GM21447 (cell line): ENCODE measurements around the gene SSUH2.
"Not testable (repeated sequence)": the region's sequence is repeated elsewhere in the genome, so short reads cannot be mapped to it uniquely, and the experiment has no call there.

Source experiments
- ATAC-seq: cut with Tn5 transposase; IDR thresholded peaks from one replicate; pipeline ENCODE4 v1.9.1; 2021; ENCODE audit not compliant: unreplicated experiment

The SSUH2 gene, protein sequence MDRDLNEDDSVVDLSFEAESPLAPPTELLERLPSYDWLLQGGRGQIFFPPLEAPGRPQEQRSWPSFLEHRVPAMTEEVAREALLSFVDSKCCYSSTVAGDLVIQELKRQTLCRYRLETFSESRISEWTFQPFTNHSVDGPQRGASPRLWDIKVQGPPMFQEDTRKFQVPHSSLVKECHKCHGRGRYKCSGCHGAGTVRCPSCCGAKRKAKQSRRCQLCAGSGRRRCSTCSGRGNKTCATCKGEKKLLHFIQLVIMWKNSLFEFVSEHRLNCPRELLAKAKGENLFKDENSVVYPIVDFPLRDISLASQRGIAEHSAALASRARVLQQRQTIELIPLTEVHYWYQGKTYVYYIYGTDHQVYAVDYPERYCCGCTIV

DNA sequence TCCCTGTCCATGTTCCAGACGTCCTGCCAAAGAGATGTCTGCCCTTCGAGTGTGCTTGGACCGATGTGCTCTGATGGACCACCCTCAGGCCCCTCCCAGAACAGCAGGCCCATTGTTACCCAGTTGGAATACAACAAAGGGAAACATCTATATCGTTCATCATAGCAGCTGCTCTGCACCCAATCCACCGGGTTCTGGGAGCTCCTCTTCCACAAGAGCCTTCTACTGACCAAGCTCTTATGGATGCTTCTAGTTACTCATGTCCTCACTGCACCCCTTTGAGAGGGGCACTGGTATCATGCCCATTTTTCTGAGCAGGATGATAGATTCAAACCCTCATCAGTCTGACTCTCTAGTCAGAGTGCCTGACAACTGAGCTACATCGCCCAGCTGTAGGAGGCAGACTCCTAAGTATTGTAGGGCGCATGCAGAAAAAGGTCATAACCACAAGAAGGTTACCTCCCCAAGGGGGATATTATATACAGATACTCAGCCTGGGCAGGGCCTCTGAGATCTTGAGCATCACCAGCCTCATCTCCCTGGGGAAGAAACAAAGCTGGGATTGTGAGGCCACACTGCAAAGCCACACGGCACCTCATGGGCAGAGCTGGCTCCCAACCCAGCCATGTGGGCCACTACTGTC is at the start of gene SSUH2:
Gene SSUH2, minus strand, starts transcription at position 51 of the 643 bp plus-strand sequence. Its CDS starts 40 bp downstream, at position 11.
- no peak for ATAC-seq

DNA sequence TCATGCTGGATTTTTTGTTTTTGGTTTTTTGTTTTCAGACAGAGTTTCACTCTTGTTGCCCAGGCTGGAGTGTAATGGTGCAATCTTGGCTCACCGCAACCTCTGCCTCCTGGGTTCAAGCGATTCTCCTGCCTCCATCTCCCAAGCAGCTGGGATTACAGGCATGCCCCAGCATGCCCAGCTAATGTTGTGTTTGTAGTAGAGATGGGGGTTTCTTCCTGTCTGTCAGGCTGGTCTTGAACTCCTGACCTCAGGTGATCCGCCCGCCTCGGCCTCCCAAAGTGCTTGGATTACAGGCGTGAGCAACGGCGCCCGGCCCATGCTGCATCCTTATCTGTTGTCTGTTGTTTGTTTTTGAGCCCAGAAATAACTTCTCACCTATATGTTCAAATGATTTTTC is 46.7 kb upstream of the SSUH2 start:
- not testable (repeated sequence) for ATAC-seq

DNA sequence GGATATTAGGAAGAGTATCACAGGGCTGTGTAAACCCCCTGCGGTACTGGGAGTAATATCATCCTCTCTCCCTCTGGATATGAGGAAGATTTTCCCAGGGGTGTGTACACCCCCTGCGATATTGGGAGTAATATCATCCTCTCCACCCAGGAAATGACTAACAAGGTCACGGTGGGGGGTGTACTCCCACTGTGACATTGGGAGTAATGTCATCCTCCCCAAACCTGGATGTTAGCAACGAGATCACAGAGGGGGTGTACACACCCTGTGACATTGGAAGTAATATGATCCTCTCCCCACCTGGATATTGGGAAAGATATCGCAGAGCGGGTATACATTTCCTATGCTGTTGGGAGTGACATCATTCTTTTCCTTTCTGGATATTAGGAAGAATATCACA is 40.4 kb upstream of the SSUH2 start:
- not testable (repeated sequence) for ATAC-seq

DNA sequence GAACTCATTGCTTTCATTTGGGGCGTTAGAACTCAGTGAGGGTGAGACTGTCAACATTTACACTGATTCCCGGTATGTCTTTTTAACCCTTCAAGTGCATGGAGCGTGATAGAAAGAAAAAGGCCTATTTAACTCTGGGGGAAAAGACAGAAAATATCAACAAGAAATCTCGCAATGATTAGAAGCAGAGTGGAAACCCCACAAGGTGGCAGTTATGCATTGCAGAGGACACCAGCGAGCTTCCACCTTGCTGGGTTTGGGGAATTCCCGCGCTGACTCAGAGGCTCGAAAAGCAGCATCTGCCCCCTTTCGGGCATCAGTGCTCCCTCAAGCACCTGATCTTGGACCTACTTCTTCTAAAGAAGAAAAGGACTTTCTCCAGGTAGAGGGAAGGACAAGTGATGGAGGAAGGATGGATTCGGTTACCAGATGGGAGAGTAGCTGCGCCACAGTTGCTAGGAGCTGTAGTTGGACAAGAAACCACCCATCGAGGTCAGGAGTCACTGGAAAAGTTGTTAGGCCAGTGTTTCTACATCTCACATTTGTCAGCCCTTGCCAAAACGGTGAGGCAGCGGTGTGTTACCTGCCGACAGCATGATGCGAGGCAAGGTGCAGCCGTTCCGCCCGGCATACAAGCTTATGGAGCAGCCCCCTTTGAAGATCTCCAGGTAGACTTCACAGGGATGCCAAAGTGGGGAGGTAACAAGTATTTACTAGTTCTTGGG is 38.4 kb upstream of the SSUH2 start:
- ATAC-seq: not testable (repeated sequence)

DNA sequence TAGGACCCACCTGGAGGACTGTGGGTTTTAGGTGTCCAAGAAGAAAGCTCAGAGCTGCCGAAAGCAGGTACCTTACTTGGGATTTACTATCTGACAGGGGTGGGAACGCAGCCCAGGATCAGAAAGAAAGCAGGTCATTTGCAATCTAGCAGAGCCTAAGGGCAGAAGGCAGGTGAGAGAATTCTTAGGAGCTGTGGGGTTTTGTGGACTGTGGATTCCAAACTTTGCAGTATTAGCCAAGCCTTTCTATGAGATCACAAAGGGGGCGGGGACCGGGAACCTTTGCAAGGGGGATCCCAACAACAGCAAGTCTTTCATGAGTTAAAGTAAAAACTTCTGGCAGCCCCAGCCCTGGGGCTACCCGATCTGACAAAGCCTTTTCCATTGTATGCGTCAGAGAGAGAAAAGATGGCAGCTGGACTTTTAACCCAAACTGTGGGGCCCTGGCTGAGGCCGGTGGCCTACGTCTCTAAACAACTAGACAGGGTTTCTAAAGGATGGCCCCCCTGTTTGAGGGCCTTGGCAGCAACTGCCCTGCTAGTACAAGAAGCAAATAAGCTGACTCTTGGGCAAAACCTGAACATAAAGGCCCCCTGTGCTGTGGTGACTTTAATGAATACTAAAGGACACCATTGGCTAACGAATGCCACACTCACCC is 37.4 kb upstream of the SSUH2 start:
- ATAC-seq: not testable (repeated sequence)

DNA sequence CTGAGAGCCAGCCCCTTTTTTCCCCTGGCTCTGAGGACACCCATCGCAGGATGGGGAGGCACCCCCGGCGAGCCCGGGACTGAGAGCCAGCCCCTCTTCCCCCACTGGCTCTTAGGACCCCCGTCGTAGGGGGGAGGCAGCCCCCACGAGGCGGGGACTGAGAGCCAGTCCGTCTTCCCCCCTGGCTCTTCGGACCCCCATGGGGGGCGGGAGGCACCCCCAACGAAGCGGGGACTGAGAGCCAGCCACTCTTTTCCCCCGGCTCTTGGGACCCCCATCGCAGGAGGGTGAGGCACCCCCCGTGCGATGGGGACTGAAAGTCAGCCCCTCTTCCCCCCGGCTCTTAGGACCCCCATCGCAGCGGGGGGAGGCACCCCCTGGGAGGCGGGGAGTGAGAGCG is 36.8 kb upstream of the SSUH2 start:
- no peak for ATAC-seq

DNA sequence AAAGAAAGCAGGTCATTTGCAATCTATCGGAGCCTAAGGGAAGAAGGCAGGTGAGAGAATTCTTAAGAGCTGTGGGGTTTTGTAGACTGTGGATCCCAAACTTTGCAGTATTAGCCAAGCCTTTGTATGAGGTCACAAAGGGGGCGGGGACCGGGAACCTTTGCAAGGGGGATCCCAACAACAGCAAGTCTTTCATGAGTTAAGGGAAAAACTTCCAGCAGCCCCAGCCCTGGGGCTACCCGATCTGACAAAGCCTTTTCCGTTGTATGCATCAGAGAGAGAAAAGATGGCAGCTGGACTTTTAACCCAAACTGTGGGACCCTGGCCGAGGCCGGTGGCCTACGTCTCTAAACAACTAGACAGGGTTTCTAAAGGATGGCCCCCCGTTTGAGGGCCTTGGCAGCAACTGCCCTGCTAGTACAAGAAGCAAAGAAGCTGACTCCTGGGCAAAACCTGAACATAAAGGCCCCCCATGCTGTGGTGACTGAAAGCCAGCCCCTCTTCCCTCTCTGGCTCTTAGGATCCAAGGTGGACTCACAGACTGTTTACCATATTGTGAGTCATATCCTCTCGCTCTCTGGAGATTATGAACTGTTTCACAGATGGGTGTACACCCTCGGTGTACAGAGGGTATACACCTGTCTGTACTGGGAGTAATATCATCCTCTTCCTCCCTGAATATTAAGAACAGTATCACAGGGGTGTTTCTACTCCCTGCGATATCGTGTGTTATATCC is 35.4 kb upstream of the SSUH2 start:
- ATAC-seq: not testable (repeated sequence)

DNA sequence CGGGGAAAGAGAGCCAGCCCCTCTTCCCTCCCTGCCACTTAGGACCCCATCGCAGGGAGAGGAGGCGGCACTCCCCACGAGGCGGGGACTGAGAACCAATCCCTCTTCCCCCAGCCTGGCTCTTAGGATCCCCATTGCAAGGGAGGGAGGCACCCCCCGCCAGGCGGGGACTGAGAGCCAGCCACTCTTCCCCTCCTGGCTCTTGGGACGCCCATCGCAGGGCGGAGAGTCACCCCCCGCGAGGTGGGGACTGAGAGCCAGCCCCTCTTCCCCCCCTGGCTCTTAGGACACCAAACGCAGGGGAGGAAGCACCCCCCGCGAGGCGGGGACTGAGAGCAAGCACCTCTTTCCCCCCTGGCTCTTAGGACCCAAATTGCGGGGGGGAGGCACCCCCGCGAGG is 34.2 kb upstream of the SSUH2 start:
- no peak for ATAC-seq

DNA sequence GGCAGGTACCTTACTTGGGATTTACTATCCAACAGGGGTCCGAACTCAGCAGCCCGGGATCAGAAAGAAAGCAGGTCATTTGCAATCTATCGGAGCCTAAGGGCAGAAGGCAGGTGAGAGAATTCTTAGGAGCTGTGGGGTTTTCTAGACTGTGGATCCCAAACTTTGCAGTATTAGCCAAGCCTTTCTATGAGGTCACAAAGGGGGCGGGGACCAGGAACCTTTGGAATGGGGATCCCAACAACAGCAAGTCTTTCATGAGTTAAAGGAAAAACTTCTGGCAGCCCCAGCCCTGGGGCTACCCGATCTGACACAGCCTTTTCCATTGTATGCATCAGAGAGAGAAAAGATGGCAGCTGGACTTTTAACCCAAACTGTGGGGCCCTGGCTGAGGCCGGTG is 32.7 kb upstream of the SSUH2 start:
- ATAC-seq: not testable (repeated sequence)

DNA sequence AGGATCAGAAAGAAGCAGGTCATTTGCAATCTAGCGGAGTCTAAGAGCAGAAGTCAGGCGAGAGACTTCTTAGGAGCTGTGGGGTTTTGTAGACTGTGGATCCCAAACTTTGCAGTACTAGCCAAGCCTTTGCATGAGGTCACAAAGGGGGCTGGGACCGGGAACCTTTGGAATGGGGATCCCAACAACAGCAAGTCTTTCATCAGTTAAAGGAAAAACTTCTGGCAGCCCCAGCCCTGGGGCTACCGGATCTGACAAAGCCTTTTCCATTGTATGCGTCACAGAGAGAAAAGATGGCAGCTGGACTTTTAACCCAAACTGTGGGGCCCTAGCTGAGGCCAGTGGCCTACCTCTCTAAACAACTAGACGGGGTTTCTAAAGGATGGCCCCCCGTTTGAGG is 31.0 kb upstream of the SSUH2 start:
- ATAC-seq: not testable (repeated sequence)

DNA sequence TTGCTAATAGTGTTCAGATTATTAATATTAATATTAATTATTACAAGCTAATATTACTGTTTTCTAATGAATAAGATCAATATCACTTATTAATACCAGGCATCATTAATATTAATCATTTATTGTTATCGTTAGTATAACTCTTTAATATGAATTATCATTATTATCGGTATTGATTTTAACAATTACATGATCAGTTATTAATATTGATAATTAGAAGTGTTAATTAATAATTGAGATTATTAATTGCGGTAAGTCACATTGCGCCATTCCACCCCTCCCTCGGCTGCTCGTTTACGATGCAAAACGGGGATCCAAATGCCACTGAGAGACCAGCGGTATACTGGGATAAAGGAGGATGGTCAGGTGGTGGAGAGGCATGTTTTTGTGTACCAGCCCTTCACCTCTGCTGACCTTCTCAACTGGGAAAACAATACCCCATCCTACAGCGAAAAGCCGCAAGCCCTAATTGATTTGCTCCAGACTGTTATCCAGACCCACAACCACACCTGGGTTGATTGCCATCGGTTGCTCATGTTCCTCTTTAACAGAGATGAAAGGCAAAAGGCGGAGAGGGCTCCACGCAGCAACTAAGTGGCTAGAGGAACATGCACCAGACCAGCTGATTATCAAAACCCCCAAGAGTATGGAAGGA is 28.6 kb upstream of the SSUH2 start:
- no peak for ATAC-seq

DNA sequence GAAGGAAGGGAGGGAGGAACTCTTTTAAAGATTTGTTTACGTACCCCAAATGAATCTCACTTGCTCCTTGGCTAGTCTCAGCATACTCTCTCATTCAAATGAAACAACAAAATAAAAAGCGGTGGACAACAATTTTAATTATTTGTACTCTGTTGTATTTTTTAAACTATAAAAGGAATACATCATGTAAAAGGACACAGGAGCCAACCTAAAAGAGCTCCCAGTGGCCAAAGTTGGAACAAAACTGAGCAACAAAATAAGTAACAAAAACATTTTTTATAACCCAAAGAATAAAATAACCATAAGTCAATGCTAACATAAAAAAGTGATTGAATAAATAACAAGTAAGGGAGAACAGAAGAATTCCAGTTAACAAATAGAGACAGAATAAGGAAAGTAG is 24.4 kb upstream of the SSUH2 start:
- ATAC-seq: no peak

DNA sequence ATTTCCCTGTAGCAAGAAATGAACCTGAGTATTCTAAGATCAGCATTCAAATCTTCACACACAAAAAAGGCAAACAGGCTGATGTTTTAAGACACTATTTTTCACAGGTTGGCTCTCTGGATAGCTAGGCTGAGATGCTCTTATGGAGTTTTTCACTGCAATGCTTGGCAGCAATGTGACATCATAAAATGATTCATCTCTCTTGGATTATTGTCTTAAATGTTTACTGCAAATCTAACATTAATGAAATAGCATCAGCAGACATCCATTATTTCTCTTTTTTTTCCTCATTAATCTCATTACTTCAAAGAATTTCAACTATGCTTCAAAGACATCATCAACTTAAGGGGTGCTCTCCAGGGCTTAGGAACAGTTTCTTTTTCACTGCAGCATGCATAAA is 23.6 kb upstream of the SSUH2 start:
- no peak for ATAC-seq

DNA sequence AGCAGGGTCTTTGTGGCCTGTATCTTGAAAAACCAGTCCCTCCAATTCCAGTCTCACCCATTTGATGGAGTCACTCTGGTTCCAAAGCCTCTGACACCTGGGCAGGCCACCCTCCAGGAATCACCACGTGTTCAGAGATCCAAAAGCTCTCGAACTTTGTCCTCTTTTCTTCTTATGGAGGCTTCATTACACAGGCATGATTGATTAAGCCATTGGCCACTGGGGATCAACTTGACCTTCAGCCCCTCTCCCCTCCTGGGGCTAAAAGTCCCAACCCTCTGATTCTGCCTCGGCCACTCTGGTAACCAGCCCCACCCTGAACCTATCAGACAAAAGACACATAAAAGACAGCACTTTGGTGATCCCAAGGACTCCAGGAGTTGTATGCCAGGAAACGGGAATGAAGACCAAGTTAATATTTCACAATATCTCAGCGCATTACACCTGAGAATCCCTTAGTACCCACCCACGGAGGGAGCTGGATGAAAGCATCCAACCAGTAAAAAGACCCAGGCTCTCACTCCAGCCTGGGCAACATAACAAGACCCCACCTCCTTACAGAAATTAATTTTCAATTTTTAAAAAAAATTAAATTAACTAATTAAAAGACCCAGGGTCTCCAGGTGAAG is 23.0 kb upstream of the SSUH2 start:
- no peak for ATAC-seq

DNA sequence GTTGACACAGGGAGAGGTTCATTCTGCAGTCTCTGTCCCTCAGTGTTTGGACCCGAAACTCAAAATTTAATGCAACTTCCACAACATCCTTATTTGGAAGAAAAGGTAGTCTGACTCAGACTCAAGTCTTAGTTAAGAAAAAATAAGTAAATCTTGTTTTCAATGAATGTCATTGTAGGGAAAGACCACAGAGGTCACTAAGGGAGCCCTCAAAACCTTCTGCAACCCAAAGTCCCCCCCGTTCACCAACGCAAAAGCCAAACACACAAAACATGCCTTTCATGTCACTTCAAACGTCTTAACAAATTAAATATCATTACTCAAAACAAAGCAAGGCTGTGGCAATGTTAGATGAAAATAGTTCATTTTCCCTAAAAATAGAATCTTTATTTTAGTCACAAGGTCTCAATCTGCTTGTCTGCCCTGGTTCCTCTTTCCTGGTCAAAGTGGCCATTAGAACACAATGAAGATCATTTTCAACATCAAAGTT is 20.9 kb upstream of the SSUH2 start:
- ATAC-seq: peak; percentile 72

DNA sequence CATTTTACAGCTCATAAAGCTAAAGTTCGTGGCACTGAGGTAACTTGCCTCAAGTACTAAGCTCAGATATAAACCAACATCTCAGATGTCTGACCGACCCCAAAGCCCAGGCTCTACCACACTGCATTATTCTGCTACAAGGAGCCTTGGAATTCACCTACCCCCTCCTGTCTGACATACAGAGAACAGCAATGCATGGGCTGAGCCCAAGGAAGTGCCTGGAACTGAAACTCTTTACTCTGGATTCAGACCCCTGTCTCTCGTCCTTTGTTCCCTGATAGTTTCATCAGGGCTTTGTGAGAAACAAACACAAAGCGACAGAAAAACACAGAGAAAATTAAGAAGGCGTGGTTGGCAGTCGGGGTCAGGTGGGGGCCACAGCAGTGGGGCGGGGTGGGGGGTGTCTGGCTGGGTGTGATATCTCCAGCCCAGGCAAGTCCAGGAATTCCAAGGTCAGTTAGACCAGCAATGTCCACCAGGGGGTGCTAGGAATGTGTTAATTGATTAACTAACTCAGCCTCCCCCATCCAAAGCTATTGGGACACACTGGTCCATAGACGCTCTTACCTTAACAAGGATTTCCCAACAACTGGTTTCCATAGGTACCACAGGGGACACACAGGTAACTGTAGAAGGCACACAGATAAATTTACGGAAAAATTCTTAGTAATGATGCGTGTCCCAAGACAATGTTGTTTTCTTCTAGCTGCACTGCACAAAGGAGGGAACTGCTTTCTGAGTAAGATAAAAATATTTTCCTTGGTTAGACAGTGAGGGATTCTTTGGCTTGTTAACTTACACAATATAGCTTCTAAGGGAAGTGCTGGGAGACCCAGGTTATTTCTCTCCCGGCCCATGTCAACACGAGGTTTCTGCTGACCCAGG is 18.8 kb upstream of the SSUH2 start:
- ATAC-seq: peak; percentile 45

DNA sequence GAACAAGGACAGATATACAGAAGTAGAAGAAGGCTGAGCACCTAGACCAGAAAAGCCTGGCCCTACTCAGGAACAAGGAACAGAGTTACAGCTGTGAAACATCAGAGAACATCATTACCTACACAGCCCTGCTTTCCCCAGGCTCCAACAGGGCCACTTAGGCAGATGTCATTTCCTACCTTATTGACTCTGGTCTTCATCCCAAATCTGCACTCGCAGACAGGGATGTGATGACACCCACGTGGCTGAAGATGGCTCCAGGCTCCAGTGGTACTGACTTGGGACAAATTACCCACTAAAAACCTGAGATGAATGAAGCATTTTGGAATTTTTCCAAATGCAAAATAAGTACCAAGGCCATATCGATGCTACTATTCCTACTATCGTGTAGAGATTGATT is 18.0 kb upstream of the SSUH2 start:
- ATAC-seq: no peak
